CD4-positive, alpha-beta T cell treated with Interleukin-15 for 1 hour (primary cell): ENCODE data around the gene USP11.
"Not testable (repeated sequence)": the region's sequence is repeated elsewhere in the genome, so short reads cannot be mapped to it uniquely, and the experiment has no call there.

Experiments used
- DNase-seq: peaks from one replicate; pipeline ENCODE4 v3.0.0-alpha.2; 2020

The USP11 gene

GRCh38 chrX:47250017-47250347 lies 17.2 kb downstream of the USP11 start:
- DNase-seq = no peak

GRCh38 chrX:47257620-47258019 lies 24.8 kb downstream of the USP11 start:
- not testable (repeated sequence) for DNase-seq

GRCh38 chrX:47264483-47265173 lies 31.8 kb downstream of the USP11 start:
- DNase-seq = no peak

- DNase-seq = no peak
These were observed 33.8 kb downstream of the USP11 start for GRCh38 chrX:47266643-47267042.

GRCh38 chrX:47272013-47272408 lies 39.2 kb downstream of the USP11 start:
- no peak for DNase-seq

GRCh38 chrX:47273011-47273730 lies 40.4 kb downstream of the USP11 start:
- DNase-seq = no peak

GRCh38 chrX:47278691-47279090 lies 45.9 kb downstream of the USP11 start:
- no peak for DNase-seq

- DNase-seq = no peak
These were observed 50.4 kb downstream of the USP11 start for GRCh38 chrX:47283015-47283771.

GRCh38 chrX:47284616-47285015 lies 51.8 kb downstream of the USP11 start:
- not testable (repeated sequence) for DNase-seq

- DNase-seq = no peak
These were observed 53.1 kb downstream of the USP11 start for GRCh38 chrX:47285836-47286320.

- DNase-seq = no peak
These were observed 60.3 kb downstream of the USP11 start for GRCh38 chrX:47293106-47293505.

GRCh38 chrX:47296766-47297365 lies 64.1 kb downstream of the USP11 start:
- no peak for DNase-seq

GRCh38 chrX:47297874-47298273 lies 65.1 kb downstream of the USP11 start:
- no peak for DNase-seq
